Ishikawa (cell line): ENCODE results near the gene NRG4.

Experiments
- CEBPB ChIP-seq: IDR thresholded peaks from 2 replicates; pipeline ENCODE4 v1.6.1; 2012
- CREB1 ChIP-seq: IDR thresholded peaks from 2 replicates; pipeline ENCODE4 v1.6.1; 2012; ENCODE audit warnings: low read depth
- EGR1 ChIP-seq: IDR thresholded peaks from 2 replicates; pipeline ENCODE4 v1.6.1; 2012
- EP300 ChIP-seq: IDR thresholded peaks from 2 replicates; pipeline ENCODE4 v1.6.1; 2012; ENCODE audit warnings: borderline replicate concordance
- FOXM1 ChIP-seq: IDR thresholded peaks from 2 replicates; pipeline ENCODE4 v1.6.1; 2012; ENCODE audit warnings: low read depth, borderline replicate concordance
- NFIC ChIP-seq: IDR thresholded peaks from 2 replicates; pipeline ENCODE4 v1.6.1; 2012
- RAD21 ChIP-seq: IDR thresholded peaks from 2 replicates; pipeline ENCODE4 v1.6.1; 2012; ENCODE audit warnings: low read depth
- REST ChIP-seq: IDR thresholded peaks from 2 replicates; pipeline ENCODE4 v1.6.1; 2012; ENCODE audit warnings: low read depth, mild to moderate bottlenecking
- TAF1 ChIP-seq: IDR thresholded peaks from 2 replicates; pipeline ENCODE4 v1.6.1; 2012; ENCODE audit warnings: low read depth, mild to moderate bottlenecking
- TCF12 ChIP-seq: IDR thresholded peaks from 2 replicates; pipeline ENCODE4 v1.6.1; 2012; ENCODE audit warnings: low read depth
- TEAD4 ChIP-seq: IDR thresholded peaks from 2 replicates; pipeline ENCODE4 v1.6.1; 2012
- YY1 ChIP-seq: IDR thresholded peaks from 2 replicates; pipeline ENCODE4 v1.6.1; 2012; ENCODE audit warnings: low read depth
- ZBTB7A ChIP-seq: IDR thresholded peaks from 2 replicates; pipeline ENCODE4 v1.6.1; 2012; ENCODE audit warnings: low read depth
- TF ChIP-seq, protein P1 (sequence below): IDR thresholded peaks from 2 replicates; pipeline ENCODE4 v1.6.1; 2012

DNA sequence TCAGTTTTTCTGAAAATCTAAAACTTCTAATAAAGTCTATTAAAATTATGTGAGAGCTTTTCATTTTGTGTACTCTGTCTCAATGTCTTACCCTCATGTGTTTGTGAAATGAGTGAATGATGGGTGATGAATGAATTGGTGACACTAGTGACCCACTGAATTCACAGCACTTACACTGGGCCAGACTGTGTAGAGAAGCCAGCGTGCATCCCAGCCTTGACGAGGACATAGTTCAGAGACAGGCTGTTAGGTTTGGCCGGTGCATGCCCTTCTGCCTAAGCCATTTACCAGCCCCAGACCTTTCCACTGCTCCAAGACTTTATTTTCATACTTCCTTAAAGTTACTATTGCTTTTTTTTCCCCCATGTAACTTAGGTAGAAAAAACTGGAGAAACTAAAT is 69.8 kb downstream of the NRG4 start:
- TF ChIP-seq YY1 (no peak), NFIC (no peak), EP300 (no peak), CEBPB (no peak), RAD21 (no peak), FOXM1 (no peak), REST (no peak), TCF12 (no peak), TAF1 (no peak), CREB1 (no peak), EGR1 (no peak), ZBTB7A (no peak), TEAD4 (no peak)
- TF ChIP-seq, protein P1, sequence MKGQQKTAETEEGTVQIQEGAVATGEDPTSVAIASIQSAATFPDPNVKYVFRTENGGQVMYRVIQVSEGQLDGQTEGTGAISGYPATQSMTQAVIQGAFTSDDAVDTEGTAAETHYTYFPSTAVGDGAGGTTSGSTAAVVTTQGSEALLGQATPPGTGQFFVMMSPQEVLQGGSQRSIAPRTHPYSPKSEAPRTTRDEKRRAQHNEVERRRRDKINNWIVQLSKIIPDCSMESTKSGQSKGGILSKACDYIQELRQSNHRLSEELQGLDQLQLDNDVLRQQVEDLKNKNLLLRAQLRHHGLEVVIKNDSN, result no peak
